Thoracic aorta (tissue), 2 donors: ENCODE data around the gene ELAC2. TPM values are rescaled to one million over a fixed set of nuclear protein-coding genes. Genes with fewer than 3 reads are reported as not detected.

Experiments used
- ATAC-seq: fragments of 150-250 bp; one replicate; pipeline ENCODE4 v1.8.0; 2017; ENCODE audit warnings: low read depth; ENCODE audit not compliant: insufficient number of reproducible peaks, low FRiP score
- DNase-seq: peaks from one replicate; pipeline ENCODE4 v3.0.0-alpha.2; 2020; ENCODE audit warnings: low spot score
- H3K27ac ChIP-seq, 2 donors: fragments of 200-600 bp; sonication (generic); 1 replicate in 1 of 2; 2 replicates in 1 of 2; pipeline ENCODE4 v1.5.1; 2016; ENCODE audit warnings: mild to moderate bottlenecking in 2 of 2, moderate library complexity in 2 of 2
- H3K27me3 ChIP-seq: fragments of 200-600 bp; sonication (generic); replicated peaks from 2 replicates; pipeline ENCODE4 v1.6.0; 2016; ENCODE audit warnings: mild to moderate bottlenecking; ENCODE audit not compliant: insufficient read depth
- H3K36me3 ChIP-seq: fragments of 200-600 bp; sonication (generic); one replicate; pipeline ENCODE4 v1.5.1; 2016
- H3K4me1 ChIP-seq, 2 donors: fragments of 200-600 bp; sonication (generic); 1 replicate in 1 of 2; 2 replicates in 1 of 2; pipeline versions ENCODE4 v1.5.1 to v1.6.0; 2016; ENCODE audit warnings: low read depth in 2 of 2, mild to moderate bottlenecking in 1 of 2; ENCODE audit not compliant: control insufficient read depth in 1 of 2
- H3K4me3 ChIP-seq: fragments of 200-600 bp; sonication (generic); 2 replicates; pipeline ENCODE4 v1.5.1; 2016; ENCODE audit warnings: mild to moderate bottlenecking
- H3K9me3 ChIP-seq: fragments of 200-600 bp; sonication (generic); 2 replicates; pipeline ENCODE4 v1.5.1; 2016
- CTCF ChIP-seq: fragments of 200-600 bp; sonication (generic); IDR thresholded peaks from one replicate; pipeline ENCODE4 v1.5.1; 2019; ENCODE audit warnings: antibody characterized with exemption
- total RNA-seq, 2 donors: library from RNA; depleted of rRNA; stranded (reverse); fragments of >200 nt; gene quantifications; one replicate each; pipeline versions ENCODE4 v1.1.0 to v1.2.3, GENCODE V29; 2016

ELAC2 gene
- total RNA-seq, 2 donors from 2014 or later, result 50.2 to 81.3 TPM

DNA sequence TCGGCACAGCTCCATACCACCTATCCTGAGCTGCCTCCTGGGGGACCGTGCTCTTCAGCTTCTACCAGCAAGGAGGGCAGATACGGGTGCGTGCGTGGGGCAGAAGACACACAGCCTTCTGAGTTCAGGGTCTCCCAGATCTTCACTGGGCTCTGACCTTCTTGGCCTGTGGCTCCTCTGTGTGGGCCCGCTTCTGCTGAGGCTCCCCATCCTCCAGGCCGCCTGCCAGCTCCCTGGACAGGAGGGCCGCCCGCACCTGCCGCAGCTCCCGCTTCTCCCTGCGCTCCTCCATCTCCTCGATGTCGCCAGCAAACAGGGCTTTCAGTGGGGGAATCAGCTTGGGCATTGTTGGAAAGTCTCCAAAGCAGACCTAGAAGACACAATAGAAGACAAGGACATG is 25.2 kb downstream of the ELAC2 start:
- H3K27ac ChIP-seq, result no peak overlapping the region
- DNase-seq (no peak), ATAC-seq (no peak)
- no peak overlapping the region for H3K4me3 ChIP-seq
- TF ChIP-seq CTCF, result no peak
- H3K4me1 ChIP-seq, result no peaks in the 10 kb centered on the region
- H3K27me3 ChIP-seq, result no peaks in the 10 kb centered on the region
- no peaks in the 10 kb centered on the region for H3K9me3 ChIP-seq
- H3K36me3 ChIP-seq, result peaks cover 66% of the 10 kb centered on the region

- peaks cover 51% of the 10 kb centered on the region for H3K36me3 ChIP-seq
Observed at GRCh38 chr17:12990926-12991325, 26.9 kb downstream of the ELAC2 start.

GRCh38 chr17:12990041-12990808 is 27.6 kb downstream of the ELAC2 start:
- ATAC-seq, result no peak
- H3K27ac ChIP-seq, result no peak overlapping the region
- no peak for TF ChIP-seq CTCF
- H3K4me3 ChIP-seq, result no peak overlapping the region
- H3K27me3 ChIP-seq, result no peaks in the 10 kb centered on the region
- peaks cover 46% of the 10 kb centered on the region for H3K36me3 ChIP-seq
- no peaks in the 10 kb centered on the region for H3K9me3 ChIP-seq
- peaks cover 3 to 12% of the 10 kb centered on the region in 2 donors for H3K4me1 ChIP-seq
- no peak for DNase-seq

More at GRCh38 chr17:12990926-12991325, 26.9 kb downstream of the ELAC2 start:
- Histone ChIP-seq H3K4me3 (no peak overlapping the region), H3K27ac (no peak overlapping the region), H3K27me3 (no peaks in the 10 kb centered on the region), H3K4me1 (peaks cover 0 to 5% of the 10 kb centered on the region in 2 donors), H3K9me3 (no peaks in the 10 kb centered on the region)
- ATAC-seq (no peak), DNase-seq (no peak)
- TF ChIP-seq CTCF, result no peak

- Histone ChIP-seq H3K9me3 (no peaks in the 10 kb centered on the region), H3K27me3 (no peaks in the 10 kb centered on the region), H3K27ac (no peak overlapping the region), H3K36me3 (peaks cover 16% of the 10 kb centered on the region), H3K4me1 (peaks cover 11 to 21% of the 10 kb centered on the region in 2 donors), H3K4me3 (no peak overlapping the region)
- no peak for TF ChIP-seq CTCF
- DNase-seq (no peak), ATAC-seq (no peak)
Observed at GRCh38 chr17:12987120-12987519, 30.7 kb downstream of the ELAC2 start.

DNA sequence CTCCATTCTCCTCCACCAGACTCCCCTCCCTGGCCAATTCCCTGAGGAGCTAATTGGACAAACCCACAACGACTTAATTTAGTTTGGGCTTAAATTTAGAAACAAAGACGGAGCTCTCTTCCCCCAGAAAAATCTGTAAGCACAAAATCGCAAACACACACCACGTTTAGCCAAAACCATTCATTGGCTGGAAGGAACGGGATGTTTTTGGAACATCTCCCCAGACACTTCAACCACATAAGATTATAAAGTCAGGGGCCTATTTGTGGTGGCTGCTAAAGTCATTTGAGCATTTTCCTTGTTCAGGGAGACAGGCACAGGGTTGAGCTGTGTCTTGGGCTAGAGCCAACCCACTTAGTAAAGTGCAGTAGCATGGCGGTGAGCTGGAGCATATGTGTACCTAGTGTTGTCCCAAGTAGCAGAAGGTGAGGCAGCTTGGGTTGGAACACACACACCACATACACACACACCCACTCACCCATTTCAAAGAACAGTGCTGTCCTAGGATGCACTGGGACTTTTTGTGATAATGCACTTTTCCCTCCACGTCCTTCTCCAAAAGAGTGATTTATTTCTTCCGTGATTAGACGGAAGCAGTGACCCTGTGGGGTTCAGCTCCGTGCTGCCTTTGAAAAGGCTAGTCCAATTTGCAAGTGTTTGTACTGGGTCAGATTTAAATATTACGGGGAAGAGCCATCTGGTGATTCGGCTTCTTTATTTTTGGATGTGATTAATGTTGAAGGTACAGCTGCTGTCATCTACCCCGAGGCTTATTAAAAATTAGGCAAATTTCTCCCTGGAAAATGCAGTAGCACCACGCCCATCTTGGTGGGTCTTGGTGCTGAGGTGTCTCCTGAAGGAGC is 32.2 kb downstream of the ELAC2 start:
- DNase-seq, result no peak
- no peak for ATAC-seq
- Histone ChIP-seq H3K9me3 (no peaks in the 10 kb centered on the region), H3K36me3 (peaks cover 4% of the 10 kb centered on the region), H3K4me1 (peaks cover 11 to 21% of the 10 kb centered on the region in 2 donors), H3K27ac (peak overlapping the region in 1 of 2 donors; percentile 4), H3K27me3 (no peaks in the 10 kb centered on the region), H3K4me3 (no peak overlapping the region)
- no peak for TF ChIP-seq CTCF
